Measurements from ENCODE around the gene CFL1.

CFL1 gene

DNA sequence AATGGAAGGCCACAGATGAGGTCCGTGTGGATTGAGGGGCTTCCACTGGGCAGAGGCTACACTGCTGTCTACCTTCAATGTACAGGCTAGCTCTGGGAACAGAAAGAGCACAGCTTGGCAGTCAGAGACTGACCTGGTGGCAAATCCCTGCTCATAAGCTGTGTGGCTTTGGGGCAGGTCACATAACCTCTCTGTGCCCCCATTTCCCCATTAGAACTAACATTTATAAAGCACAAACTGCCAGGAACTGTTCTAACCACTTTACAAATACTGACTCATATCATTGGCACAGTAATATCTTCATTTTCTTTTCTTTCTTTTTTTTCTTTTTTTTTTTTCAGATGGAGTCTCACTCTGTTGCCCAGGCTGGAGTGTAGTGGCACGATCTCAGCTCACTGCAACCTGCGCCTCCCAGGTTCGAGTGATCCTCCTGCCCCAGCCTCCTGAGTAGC, 39.1 kb upstream of the CFL1 start:
- Histone ChIP-seq H3K36me3 (ENCODE audit: insufficient read depth) (no peaks in the 10 kb centered on the region), H3K4me1 (ENCODE audit: low read depth, poor library complexity, severe bottlenecking) (peaks cover 28% of the 10 kb centered on the region), H3K9ac (no peak overlapping the region), H3K4me2 (no peak overlapping the region), H2AFZ (ENCODE audit: low read depth) (no peak overlapping the region), H3K27me3 (ENCODE audit: insufficient read depth, low read depth) (no peaks in the 10 kb centered on the region), H3K79me2 (ENCODE audit: insufficient read depth, low read depth) (peaks cover 3% of the 10 kb centered on the region), H3K27ac (no peak overlapping the region), H4K20me1 (ENCODE audit: insufficient read depth) (no peaks in the 10 kb centered on the region), H3K4me3 (IDR thresholded peaks at IDR 0.05; ENCODE audit: insufficient read depth, low read depth, low read length) (no peak overlapping the region)
- TF ChIP-seq, protein P1, sequence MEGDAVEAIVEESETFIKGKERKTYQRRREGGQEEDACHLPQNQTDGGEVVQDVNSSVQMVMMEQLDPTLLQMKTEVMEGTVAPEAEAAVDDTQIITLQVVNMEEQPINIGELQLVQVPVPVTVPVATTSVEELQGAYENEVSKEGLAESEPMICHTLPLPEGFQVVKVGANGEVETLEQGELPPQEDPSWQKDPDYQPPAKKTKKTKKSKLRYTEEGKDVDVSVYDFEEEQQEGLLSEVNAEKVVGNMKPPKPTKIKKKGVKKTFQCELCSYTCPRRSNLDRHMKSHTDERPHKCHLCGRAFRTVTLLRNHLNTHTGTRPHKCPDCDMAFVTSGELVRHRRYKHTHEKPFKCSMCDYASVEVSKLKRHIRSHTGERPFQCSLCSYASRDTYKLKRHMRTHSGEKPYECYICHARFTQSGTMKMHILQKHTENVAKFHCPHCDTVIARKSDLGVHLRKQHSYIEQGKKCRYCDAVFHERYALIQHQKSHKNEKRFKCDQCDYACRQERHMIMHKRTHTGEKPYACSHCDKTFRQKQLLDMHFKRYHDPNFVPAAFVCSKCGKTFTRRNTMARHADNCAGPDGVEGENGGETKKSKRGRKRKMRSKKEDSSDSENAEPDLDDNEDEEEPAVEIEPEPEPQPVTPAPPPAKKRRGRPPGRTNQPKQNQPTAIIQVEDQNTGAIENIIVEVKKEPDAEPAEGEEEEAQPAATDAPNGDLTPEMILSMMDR (conservative IDR thresholded peaks at IDR 0.05; ENCODE audit: low read depth, low read length): no peak

DNA sequence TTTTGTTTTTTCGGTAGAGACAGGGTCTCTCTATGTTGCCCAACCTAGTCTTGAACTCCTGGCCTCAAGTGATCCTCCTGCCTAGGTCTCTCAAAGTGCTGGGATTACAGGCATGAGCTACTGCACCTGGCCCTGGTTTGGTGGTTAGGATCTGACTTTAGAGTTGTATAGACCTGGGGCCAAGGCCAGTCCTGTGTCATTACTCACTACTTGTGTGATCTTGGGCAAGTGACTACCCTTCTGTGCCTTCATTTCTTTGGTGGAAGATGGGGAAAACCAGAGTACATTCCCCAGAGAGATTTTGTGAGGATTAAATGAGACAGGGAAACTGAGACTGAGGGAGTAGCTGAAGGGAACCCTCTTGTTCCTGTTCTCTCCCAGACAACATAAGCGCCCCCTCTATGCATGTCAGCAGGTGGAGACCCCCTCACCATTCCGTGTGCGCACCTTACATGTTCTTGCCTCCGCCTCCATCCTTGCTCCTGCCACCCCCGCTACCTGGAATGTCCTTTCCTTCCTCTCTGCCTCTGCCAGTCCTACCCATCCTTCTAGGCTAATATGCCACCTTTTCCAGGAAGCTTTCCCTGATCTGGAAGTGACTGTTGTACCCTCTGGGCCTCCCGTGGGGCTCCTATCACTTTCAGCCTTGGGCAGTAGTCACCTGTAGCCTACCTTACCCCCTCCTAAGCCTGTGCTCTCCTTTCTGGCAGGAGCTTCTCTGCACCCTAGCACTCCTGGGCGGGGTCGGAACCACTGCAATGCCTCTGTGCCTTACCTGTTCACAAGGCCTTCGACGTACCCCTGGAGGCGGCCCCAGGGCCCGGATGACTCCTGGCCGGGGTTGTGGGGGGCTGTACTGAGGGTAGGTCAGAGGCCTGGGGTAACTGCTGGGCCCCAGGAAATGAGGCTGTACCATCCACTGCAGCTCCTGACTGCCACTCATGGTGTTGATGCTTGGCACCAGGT, 38.3 kb upstream of the CFL1 start:
- H3K27ac ChIP-seq: no peak overlapping the region
- no peaks in the 10 kb centered on the region for H3K36me3 ChIP-seq (ENCODE audit: insufficient read depth)
- H3K4me1 ChIP-seq (ENCODE audit: low read depth, poor library complexity, severe bottlenecking): peaks cover 22% of the 10 kb centered on the region
- no peak overlapping the region for H3K9ac ChIP-seq
- H3K79me2 ChIP-seq (ENCODE audit: insufficient read depth, low read depth): peaks cover 10% of the 10 kb centered on the region
- no peak overlapping the region for H3K4me3 ChIP-seq (IDR thresholded peaks at IDR 0.05; ENCODE audit: insufficient read depth, low read depth, low read length)
- TF ChIP-seq, protein P1 (conservative IDR thresholded peaks at IDR 0.05; ENCODE audit: low read depth, low read length): no peak
- no peaks in the 10 kb centered on the region for H4K20me1 ChIP-seq (ENCODE audit: insufficient read depth)
- no peaks in the 10 kb centered on the region for H3K27me3 ChIP-seq (ENCODE audit: insufficient read depth, low read depth)
- no peak overlapping the region for H2AFZ ChIP-seq (ENCODE audit: low read depth)
- H3K4me2 ChIP-seq: no peak overlapping the region

DNA sequence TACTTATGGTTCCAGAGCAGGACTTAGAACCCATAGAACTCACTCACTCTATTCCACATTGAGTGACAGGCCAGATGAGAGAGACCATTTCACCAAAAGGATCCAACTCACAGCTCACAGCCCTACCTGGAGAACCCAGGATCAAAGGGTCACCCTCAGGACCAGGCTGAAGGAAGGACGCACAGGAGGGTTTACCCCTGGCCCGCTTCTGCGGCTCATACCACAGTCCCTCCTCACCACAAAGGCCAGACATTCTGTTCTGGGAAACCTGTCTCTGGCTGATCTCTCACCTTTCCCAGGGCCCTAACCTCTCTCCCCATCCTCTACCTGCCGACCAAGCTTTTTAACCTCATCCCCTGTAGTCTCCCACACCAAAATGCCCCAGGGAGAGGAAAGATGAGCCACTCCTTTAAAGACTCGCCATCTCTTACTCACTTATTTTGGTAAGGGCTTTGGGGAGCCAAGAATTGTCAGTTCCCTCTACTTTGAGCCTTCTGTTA, 37.6 kb upstream of the CFL1 start:
- no peaks in the 10 kb centered on the region for H3K27me3 ChIP-seq (ENCODE audit: insufficient read depth, low read depth)
- no peaks in the 10 kb centered on the region for H3K36me3 ChIP-seq (ENCODE audit: insufficient read depth)
- no peaks in the 10 kb centered on the region for H4K20me1 ChIP-seq (ENCODE audit: insufficient read depth)
- no peak overlapping the region for H3K4me2 ChIP-seq
- no peak overlapping the region for H3K27ac ChIP-seq
- H3K4me1 ChIP-seq (ENCODE audit: low read depth, poor library complexity, severe bottlenecking): peaks cover 14% of the 10 kb centered on the region
- no peak overlapping the region for H2AFZ ChIP-seq (ENCODE audit: low read depth)
- peaks cover 18% of the 10 kb centered on the region for H3K79me2 ChIP-seq (ENCODE audit: insufficient read depth, low read depth)
- no peak overlapping the region for H3K4me3 ChIP-seq (IDR thresholded peaks at IDR 0.05; ENCODE audit: insufficient read depth, low read depth, low read length)
- no peak overlapping the region for H3K9ac ChIP-seq
- TF ChIP-seq, protein P1 (conservative IDR thresholded peaks at IDR 0.05; ENCODE audit: low read depth, low read length): no peak

DNA sequence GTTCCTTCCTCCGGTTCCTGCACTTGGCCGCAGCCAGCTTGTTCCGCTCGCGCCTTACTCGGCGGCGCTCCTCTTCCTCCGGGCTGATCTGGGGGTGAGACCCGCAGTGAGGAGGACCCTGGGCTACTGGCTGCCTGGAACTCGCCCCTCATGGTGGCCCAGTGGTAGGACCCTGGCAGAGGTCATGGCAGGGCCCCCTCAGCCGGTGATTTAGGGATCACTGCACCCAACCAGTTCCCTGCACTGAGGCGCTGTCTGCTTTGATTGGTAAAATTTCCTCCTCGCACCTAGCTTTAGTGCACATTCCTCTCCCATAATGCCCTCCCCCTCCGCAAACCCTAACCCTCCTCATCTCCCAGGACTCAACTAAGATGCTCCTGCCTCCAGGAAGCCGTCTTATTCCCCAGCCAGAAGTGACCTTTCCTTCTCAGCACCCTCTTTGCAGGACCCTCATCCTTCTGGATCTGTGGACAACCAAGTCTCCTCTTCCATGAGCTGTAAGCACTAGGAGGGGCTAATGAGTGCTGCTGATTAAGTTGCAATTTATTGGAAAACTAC, 36.1 kb upstream of the CFL1 start:
- TF ChIP-seq, protein P1 (conservative IDR thresholded peaks at IDR 0.05; ENCODE audit: low read depth, low read length): no peak
- H3K4me3 ChIP-seq (IDR thresholded peaks at IDR 0.05; ENCODE audit: insufficient read depth, low read depth, low read length): no peak overlapping the region
- no peak overlapping the region for H2AFZ ChIP-seq (ENCODE audit: low read depth)
- no peak overlapping the region for H3K9ac ChIP-seq
- H3K4me1 ChIP-seq (ENCODE audit: low read depth, poor library complexity, severe bottlenecking): peaks cover 24% of the 10 kb centered on the region
- no peak overlapping the region for H3K27ac ChIP-seq
- H3K27me3 ChIP-seq (ENCODE audit: insufficient read depth, low read depth): no peaks in the 10 kb centered on the region
- H3K4me2 ChIP-seq: no peak overlapping the region
- no peaks in the 10 kb centered on the region for H4K20me1 ChIP-seq (ENCODE audit: insufficient read depth)
- H3K36me3 ChIP-seq (ENCODE audit: insufficient read depth): no peaks in the 10 kb centered on the region
- peaks cover 18% of the 10 kb centered on the region for H3K79me2 ChIP-seq (ENCODE audit: insufficient read depth, low read depth)

All from KMS-11 (cell line).